ENCODE results near the gene COQ8A.
"Not testable (repeated sequence)": the region's sequence is repeated elsewhere in the genome, so short reads cannot be mapped to it uniquely, and the experiment has no call there.

- TF ChIP-seq CTCF (IDR thresholded peaks at IDR 0.05; ENCODE audit: insufficient read depth, low read length); POLR2AphosphoS5 (IDR thresholded peaks at IDR 0.05; ENCODE audit: low read depth): not testable (repeated sequence)
Measured at GRCh38 chr1:226955857-226956256, 15.8 kb downstream of the COQ8A start.
